Activated naive CD8-positive, alpha-beta T cell (primary cell): ENCODE results near the gene XRCC5.

Experiments
- H3K27ac Mint-ChIP-seq: one replicate; pipeline ENCODE4 v1.8.0; 2021; ENCODE audit warnings: mixed read lengths
- H3K27me3 Mint-ChIP-seq: one replicate; pipeline ENCODE4 v1.8.0; 2021; ENCODE audit warnings: mixed read lengths
- H3K36me3 Mint-ChIP-seq: one replicate; pipeline ENCODE4 v1.8.0; 2021; ENCODE audit warnings: mixed read lengths
- H3K4me1 Mint-ChIP-seq: one replicate; pipeline ENCODE4 v1.8.0; 2021; ENCODE audit warnings: low read depth, mixed read lengths
- H3K4me3 Mint-ChIP-seq: one replicate; pipeline ENCODE4 v1.8.0; 2021; ENCODE audit warnings: mild to moderate bottlenecking, mixed read lengths
- H3K9me3 Mint-ChIP-seq: one replicate; pipeline ENCODE4 v1.8.0; 2021; ENCODE audit warnings: low read depth, mixed read lengths

The XRCC5 gene

DNA sequence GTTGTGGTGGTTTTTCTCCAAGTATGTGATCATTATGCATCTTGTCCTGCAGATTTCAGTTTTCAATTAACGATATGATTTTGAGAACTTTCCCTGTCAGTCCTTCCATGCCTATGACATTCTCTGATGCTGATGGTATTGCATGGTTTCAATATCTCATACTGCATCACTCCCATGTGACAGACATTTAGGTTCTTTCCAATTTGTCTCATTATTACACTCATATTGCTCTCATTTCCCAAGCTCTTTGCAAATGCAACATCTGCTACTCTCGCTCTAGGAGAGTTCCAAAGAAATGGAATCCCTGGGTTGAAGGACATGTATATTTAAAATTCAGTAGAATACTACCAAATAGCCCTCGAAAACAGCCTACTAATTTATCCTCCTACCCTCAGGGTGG, 137.6 kb downstream of the XRCC5 start:
- Mint-ChIP-seq H3K4me1 (peaks cover 5% of the 10 kb centered on the region), H3K27me3 (no peaks in the 10 kb centered on the region), H3K36me3 (peaks cover 5% of the 10 kb centered on the region), H3K27ac (no peak overlapping the region), H3K9me3 (peaks cover 5% of the 10 kb centered on the region), H3K4me3 (no peak overlapping the region)
